Left colon (tissue), 2 donors: ENCODE data around the gene AGPS. TPM values are rescaled to one million over a fixed set of nuclear protein-coding genes. Genes with fewer than 3 reads are reported as not detected.

Source experiments
- ATAC-seq: fragments of 200-7000 bp; cut with Tn5 transposase; one replicate; pipeline ENCODE4 v1.9.1; 2020; ENCODE audit warnings: mild to moderate bottlenecking, moderate library complexity
- DNase-seq, 2 donors: peaks; one replicate each; pipeline ENCODE4 v3.0.0-alpha.2; 2020
- intact Hi-C, 2 donors: fragments of 100-400 bp; cut with DNase I in 1 of 2; cut with micrococcal nuclease in 1 of 2; formaldehyde crosslinking; loops; one replicate each; pipeline versions ENCODE4 v1.11.2 to v1.14.0; 2022; cut with DNase I, micrococcal nuclease
- total RNA-seq, 2 donors: library from RNA; stranded (reverse); fragmentation: NEBNext Ultra II Directional; extraction: Animal tissue kit (Norgen Biotek cat#: 25700); gene quantifications; one replicate each; pipeline ENCODE4 v1.2.1, GENCODE V29; 2021
- donor health status: DM: no; HTN: no; CAD: no.
- donor health status: DM: yes; HTN: yes; CAD: no.

The AGPS gene
- total RNA-seq, 2 donors from 2014 or later, result 54.9 to 62.3 TPM

GRCh38 chr2:177379354-177379753, 13.2 kb upstream of the AGPS start:
- intact Hi-C loops, result no loop called here
- no peak for ATAC-seq
- no peak for DNase-seq

- DNase-seq, result no peak
- no peak for ATAC-seq
These were observed 12.4 kb upstream of the AGPS start for GRCh38 chr2:177380181-177380580.

GRCh38 chr2:177383935-177384334, 8.6 kb upstream of the AGPS start:
- ATAC-seq, result no peak
- intact Hi-C loops, result no loop called here
- DNase-seq, result no peak

More at GRCh38 chr2:177380181-177380580, 12.4 kb upstream of the AGPS start:
- intact Hi-C loops, result no loop called here

GRCh38 chr2:177385151-177385550, 7.4 kb upstream of the AGPS start:
- intact Hi-C loops, result no loop called here
- DNase-seq, result no peak
- ATAC-seq, result no peak

- intact Hi-C loops, result no loop called here
- no peak for ATAC-seq
- DNase-seq, result no peak
These were observed 676 bp upstream of the AGPS start for GRCh38 chr2:177391822-177392372.

GRCh38 chr2:177393203-177393755, 706 bp downstream of the AGPS start:
- ATAC-seq (peak; percentile 84), DNase-seq (peak in 1 of 2 donors; percentile 20)
- intact Hi-C loops, result no loop called here

GRCh38 chr2:177393824-177394593, 1.4 kb downstream of the AGPS start:
- intact Hi-C loops, result no loop called here
- ATAC-seq, result no peak

GRCh38 chr2:177394594-177394973, 2.0 kb downstream of the AGPS start:
- ATAC-seq (no peak), DNase-seq (no peak)
- intact Hi-C loops, result no loop called here

More at GRCh38 chr2:177393824-177394593, 1.4 kb downstream of the AGPS start:
- no peak for DNase-seq

- ATAC-seq (no peak), DNase-seq (no peak)
- intact Hi-C loops, result no loop called here
These were observed 2.9 kb downstream of the AGPS start for GRCh38 chr2:177395351-177396065.

GRCh38 chr2:177396703-177397460, 4.3 kb downstream of the AGPS start:
- no peak for DNase-seq
- no peak for ATAC-seq
- intact Hi-C loops, result no loop called here

- peak in 1 of 2 donors; percentile 33 for DNase-seq
- peak; percentile 11 for ATAC-seq
- intact Hi-C loops, result no loop called here
These were observed 5.1 kb downstream of the AGPS start for GRCh38 chr2:177397481-177398289.

GRCh38 chr2:177398290-177398683, 5.7 kb downstream of the AGPS start:
- ATAC-seq, result no peak
- intact Hi-C loops, result no loop called here
- no peak for DNase-seq

GRCh38 chr2:177398791-177399190, 6.2 kb downstream of the AGPS start:
- ATAC-seq, result no peak
- no peak for DNase-seq
- intact Hi-C loops, result no loop called here

GRCh38 chr2:177399376-177399775, 6.8 kb downstream of the AGPS start:
- ATAC-seq (no peak), DNase-seq (no peak)
- intact Hi-C loops, result no loop called here

GRCh38 chr2:177400337-177400923, 7.9 kb downstream of the AGPS start:
- intact Hi-C loops, result no loop called here
- DNase-seq (no peak), ATAC-seq (no peak)

- ATAC-seq (no peak), DNase-seq (no peak)
- intact Hi-C loops, result no loop called here
These were observed 9.5 kb downstream of the AGPS start for GRCh38 chr2:177402096-177402495.

GRCh38 chr2:177403838-177404237, 11.3 kb downstream of the AGPS start:
- DNase-seq (no peak), ATAC-seq (no peak)
- intact Hi-C loops, result no loop called here

GRCh38 chr2:177404243-177404642, 11.7 kb downstream of the AGPS start:
- intact Hi-C loops, result no loop called here
- ATAC-seq, result no peak
- no peak for DNase-seq
